Skeletal muscle cell (primary cell): ENCODE data around the gene MLXIPL.
"Not testable (repeated sequence)": the region's sequence is repeated elsewhere in the genome, so short reads cannot be mapped to it uniquely, and the experiment has no call there.

Experiments used
- DNase-seq: peaks from one replicate; pipeline ENCODE4 v3.0.0-alpha.2; 2010; ENCODE audit warnings: low read depth
- H3K4me3 ChIP-seq: 2 replicates; pipeline ENCODE4 v1.5.1; 2011; ENCODE audit warnings: low read depth, mild to moderate bottlenecking, control low read depth, low read length, moderate library complexity

Gene MLXIPL

GRCh38 chr7:73596191-73597065 lies 27.9 kb downstream of the MLXIPL start:
- no peak overlapping the region for H3K4me3 ChIP-seq
- no peak for DNase-seq

- no peak overlapping the region for H3K4me3 ChIP-seq
- DNase-seq, result no peak
Observed at GRCh38 chr7:73595358-73595757, 29.0 kb downstream of the MLXIPL start.

GRCh38 chr7:73593207-73594045 lies 30.9 kb downstream of the MLXIPL start:
- DNase-seq, result no peak

GRCh38 chr7:73586911-73587310 lies 37.4 kb downstream of the MLXIPL start:
- DNase-seq, result no peak
- H3K4me3 ChIP-seq, result no peak overlapping the region

More at GRCh38 chr7:73593207-73594045, 30.9 kb downstream of the MLXIPL start:
- no peak overlapping the region for H3K4me3 ChIP-seq

GRCh38 chr7:73585196-73585595 lies 39.1 kb downstream of the MLXIPL start:
- no peak for DNase-seq
- H3K4me3 ChIP-seq, result no peak overlapping the region

GRCh38 chr7:73582664-73583202 lies 41.6 kb downstream of the MLXIPL start:
- H3K4me3 ChIP-seq, result no peak overlapping the region
- no peak for DNase-seq

GRCh38 chr7:73581006-73581405 lies 43.3 kb downstream of the MLXIPL start:
- not testable (repeated sequence) for H3K4me3 ChIP-seq

GRCh38 chr7:73578342-73579128 lies 45.8 kb downstream of the MLXIPL start, which contains the start of gene TBL2:
TSS of gene TBL2 (minus strand) at chr7:73578579. CDS start at chr7:73578549, 30 bp downstream.
- peak within 1 kb of the TSS; percentile 96 for H3K4me3 ChIP-seq

More at GRCh38 chr7:73581006-73581405, 43.3 kb downstream of the MLXIPL start:
- DNase-seq, result not testable (repeated sequence)

GRCh38 chr7:73577627-73578341 lies 46.5 kb downstream of the MLXIPL start:
- DNase-seq, result no peak
- peak overlapping the region; percentile 96 for H3K4me3 ChIP-seq

More at GRCh38 chr7:73578342-73579128, 45.8 kb downstream of the MLXIPL start, which contains the start of gene TBL2:
- peak; percentile 90 for DNase-seq

GRCh38 chr7:73573791-73574190 lies 50.5 kb downstream of the MLXIPL start:
- no peak for DNase-seq
- H3K4me3 ChIP-seq, result no peak overlapping the region

- no peak for DNase-seq
Observed at GRCh38 chr7:73573276-73573675, 51.0 kb downstream of the MLXIPL start.

GRCh38 chr7:73572767-73573186 lies 51.5 kb downstream of the MLXIPL start:
- no peak for DNase-seq

More at GRCh38 chr7:73573276-73573675, 51.0 kb downstream of the MLXIPL start:
- H3K4me3 ChIP-seq, result no peak overlapping the region

GRCh38 chr7:73570977-73571376 lies 53.3 kb downstream of the MLXIPL start:
- no peak for DNase-seq
- no peak overlapping the region for H3K4me3 ChIP-seq

More at GRCh38 chr7:73572767-73573186, 51.5 kb downstream of the MLXIPL start:
- H3K4me3 ChIP-seq, result no peak overlapping the region

- DNase-seq, result no peak
- H3K4me3 ChIP-seq, result no peak overlapping the region
Observed at GRCh38 chr7:73570521-73570920, 53.8 kb downstream of the MLXIPL start.

GRCh38 chr7:73569042-73569608 lies 55.2 kb downstream of the MLXIPL start:
- no peak overlapping the region for H3K4me3 ChIP-seq
- no peak for DNase-seq

GRCh38 chr7:73567846-73568685 lies 56.3 kb downstream of the MLXIPL start:
- no peak for DNase-seq
- no peak overlapping the region for H3K4me3 ChIP-seq

- H3K4me3 ChIP-seq, result no peak overlapping the region
- DNase-seq, result no peak
Observed at GRCh38 chr7:73567140-73567539, 57.2 kb downstream of the MLXIPL start.
